BE2C (cell line): Measurements from ENCODE around the gene CHAC2.

Source experiments
- DNase-seq: peaks from one replicate; pipeline ENCODE4 v3.0.0-alpha.2; 2020
- H3K27me3 ChIP-seq: fragments of 250-450 bp; sonication (Bioruptor Pico); 2 replicates; pipeline ENCODE4 v1.5.1; 2020; ENCODE audit warnings: mild to moderate bottlenecking
- H3K36me3 ChIP-seq: fragments of 250-450 bp; sonication (Bioruptor Pico); 2 replicates; pipeline ENCODE4 v1.5.1; 2020; ENCODE audit warnings: mild to moderate bottlenecking
- H3K4me1 ChIP-seq: fragments of 250-450 bp; sonication (Bioruptor Pico); 2 replicates; pipeline ENCODE4 v1.5.1; 2020
- H3K4me3 ChIP-seq: 2 replicates; pipeline ENCODE4 v1.5.1; 2011; ENCODE audit warnings: low read depth, low read length
- H3K9me3 ChIP-seq: fragments of 250-450 bp; sonication (Bioruptor Pico); 2 replicates; pipeline ENCODE4 v1.5.1; 2020
- CTCF ChIP-seq: IDR thresholded peaks from 2 replicates; pipeline ENCODE4 v1.5.1; 2012; ENCODE audit warnings: mild to moderate bottlenecking, low read depth, low read length

Gene CHAC2

GRCh38 chr2:53793261-53793660, 25.7 kb downstream of the CHAC2 start:
- Histone ChIP-seq H3K4me3 (no peak overlapping the region), H3K27me3 (no peaks in the 10 kb centered on the region), H3K36me3 (no peaks in the 10 kb centered on the region)

GRCh38 chr2:53793821-53794220, 26.2 kb downstream of the CHAC2 start:
- Histone ChIP-seq H3K27me3 (no peaks in the 10 kb centered on the region), H3K4me1 (no peaks in the 10 kb centered on the region), H3K36me3 (no peaks in the 10 kb centered on the region), H3K9me3 (no peaks in the 10 kb centered on the region), H3K4me3 (no peak overlapping the region)
- no peak for DNase-seq
- no peak for TF ChIP-seq CTCF

More at GRCh38 chr2:53793261-53793660, 25.7 kb downstream of the CHAC2 start:
- DNase-seq = no peak
- H3K4me1 ChIP-seq = no peaks in the 10 kb centered on the region
- no peaks in the 10 kb centered on the region for H3K9me3 ChIP-seq
- no peak for TF ChIP-seq CTCF

DNA sequence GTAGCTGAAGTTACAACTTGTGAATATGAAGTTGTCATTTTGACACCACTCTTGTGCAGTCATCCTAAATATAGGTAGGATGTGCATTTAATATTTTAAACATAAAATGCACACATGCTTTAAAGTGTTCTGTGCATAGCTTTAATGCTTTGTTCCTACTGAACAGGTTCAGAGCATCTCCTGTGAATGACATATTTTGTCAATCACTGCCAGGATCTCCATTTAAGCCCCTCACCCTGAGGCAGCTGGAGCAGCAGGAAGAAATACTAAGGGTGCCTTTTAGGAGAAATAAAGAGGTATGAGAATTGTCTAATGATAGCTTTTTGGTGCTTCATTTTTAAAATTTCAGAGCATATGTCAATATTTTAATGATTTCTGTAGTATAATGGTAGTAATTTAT, 33.9 kb downstream of the CHAC2 start:
- H3K4me3 ChIP-seq = no peak overlapping the region
- TF ChIP-seq CTCF = no peak
- H3K9me3 ChIP-seq = no peaks in the 10 kb centered on the region
- H3K36me3 ChIP-seq = no peaks in the 10 kb centered on the region
- no peaks in the 10 kb centered on the region for H3K4me1 ChIP-seq
- no peaks in the 10 kb centered on the region for H3K27me3 ChIP-seq
- DNase-seq = no peak

DNA sequence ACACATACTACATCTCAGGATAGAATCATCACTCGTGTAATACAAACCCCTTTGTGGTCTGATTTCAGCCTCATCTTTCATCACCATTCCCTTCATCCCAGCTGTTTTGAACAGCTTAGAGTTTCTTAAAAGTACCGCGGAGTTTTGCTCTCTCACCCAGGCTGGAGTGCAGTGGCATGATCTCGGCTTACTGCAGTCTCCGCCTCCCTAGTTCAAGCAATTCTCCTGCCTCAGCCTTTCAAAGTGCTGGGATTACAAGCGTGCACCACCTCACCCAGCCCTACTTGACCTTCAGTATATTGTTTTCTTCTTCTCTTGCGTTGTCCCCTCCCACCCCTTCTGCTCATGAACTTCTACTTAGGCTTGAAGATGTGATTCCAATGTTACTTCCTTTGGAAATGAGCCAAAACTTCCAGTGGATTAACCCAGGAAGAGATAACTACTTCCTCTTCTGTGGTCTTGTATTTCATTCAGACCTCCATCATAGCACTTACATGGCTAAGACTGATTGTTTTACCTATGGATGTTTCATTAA, 35.1 kb downstream of the CHAC2 start:
- no peak for TF ChIP-seq CTCF
- Histone ChIP-seq H3K4me1 (no peaks in the 10 kb centered on the region), H3K4me3 (no peak overlapping the region), H3K9me3 (no peaks in the 10 kb centered on the region), H3K36me3 (no peaks in the 10 kb centered on the region), H3K27me3 (no peaks in the 10 kb centered on the region)
- no peak for DNase-seq

DNA sequence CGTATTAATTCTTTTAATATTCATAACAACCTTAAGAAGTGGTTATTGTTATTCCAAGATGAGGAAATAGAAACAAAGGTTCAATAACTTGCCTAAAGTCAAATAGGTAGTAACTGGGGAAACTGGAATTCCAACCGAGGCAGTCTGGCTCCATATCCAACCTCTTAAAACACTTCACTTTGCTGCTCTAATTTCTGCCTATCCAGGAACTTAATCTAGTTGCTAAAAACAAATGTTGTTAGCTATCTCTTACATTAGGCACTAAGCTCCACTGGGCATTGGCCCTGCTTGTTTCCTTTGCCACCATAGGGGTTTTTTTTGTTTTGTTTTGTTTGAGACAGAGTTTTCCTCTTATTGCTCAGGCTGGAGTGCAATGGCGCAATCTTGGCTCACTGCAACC, 44.0 kb downstream of the CHAC2 start:
- TF ChIP-seq CTCF = no peak
- Histone ChIP-seq H3K36me3 (no peaks in the 10 kb centered on the region), H3K4me1 (no peaks in the 10 kb centered on the region), H3K27me3 (no peaks in the 10 kb centered on the region), H3K9me3 (no peaks in the 10 kb centered on the region), H3K4me3 (no peak overlapping the region)
- no peak for DNase-seq

- no peak for DNase-seq
- TF ChIP-seq CTCF = no peak
- H3K36me3 ChIP-seq = no peaks in the 10 kb centered on the region
- H3K4me3 ChIP-seq = no peak overlapping the region
- no peaks in the 10 kb centered on the region for H3K4me1 ChIP-seq
- H3K27me3 ChIP-seq = no peaks in the 10 kb centered on the region
- no peaks in the 10 kb centered on the region for H3K9me3 ChIP-seq
Measured at GRCh38 chr2:53813151-53813550, 45.5 kb downstream of the CHAC2 start.
